Activated T-cell treated with anti-CD3 and anti-CD28 coated beads, Interleukin-2, amount 50 U/mL, for 1 hour (primary cell): ENCODE measurements around the gene C1QTNF8.

Experiments
- DNase-seq: peaks from one replicate; pipeline ENCODE4 v3.0.0-alpha.2; 2020

C1QTNF8 gene

DNA sequence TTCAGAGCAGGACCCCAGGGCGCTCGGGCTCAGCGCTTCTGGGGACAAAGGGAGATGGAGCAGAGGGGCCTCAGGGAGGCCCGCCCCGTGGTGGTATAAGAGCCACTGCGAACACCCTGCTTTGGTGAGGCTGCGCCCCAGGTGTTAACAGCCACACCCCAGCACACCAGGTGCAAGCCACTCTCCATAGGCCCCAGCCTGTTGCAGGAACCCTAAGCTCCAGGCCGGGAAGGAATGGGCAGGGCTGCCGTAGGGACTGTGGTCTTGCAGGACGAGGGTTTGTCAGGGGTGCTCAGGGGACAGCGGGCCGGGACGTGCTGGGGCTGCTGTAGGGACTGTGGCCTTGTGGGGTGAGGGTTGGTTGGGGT is 40.5 kb downstream of the C1QTNF8 start:
- DNase-seq, result no peak

DNA sequence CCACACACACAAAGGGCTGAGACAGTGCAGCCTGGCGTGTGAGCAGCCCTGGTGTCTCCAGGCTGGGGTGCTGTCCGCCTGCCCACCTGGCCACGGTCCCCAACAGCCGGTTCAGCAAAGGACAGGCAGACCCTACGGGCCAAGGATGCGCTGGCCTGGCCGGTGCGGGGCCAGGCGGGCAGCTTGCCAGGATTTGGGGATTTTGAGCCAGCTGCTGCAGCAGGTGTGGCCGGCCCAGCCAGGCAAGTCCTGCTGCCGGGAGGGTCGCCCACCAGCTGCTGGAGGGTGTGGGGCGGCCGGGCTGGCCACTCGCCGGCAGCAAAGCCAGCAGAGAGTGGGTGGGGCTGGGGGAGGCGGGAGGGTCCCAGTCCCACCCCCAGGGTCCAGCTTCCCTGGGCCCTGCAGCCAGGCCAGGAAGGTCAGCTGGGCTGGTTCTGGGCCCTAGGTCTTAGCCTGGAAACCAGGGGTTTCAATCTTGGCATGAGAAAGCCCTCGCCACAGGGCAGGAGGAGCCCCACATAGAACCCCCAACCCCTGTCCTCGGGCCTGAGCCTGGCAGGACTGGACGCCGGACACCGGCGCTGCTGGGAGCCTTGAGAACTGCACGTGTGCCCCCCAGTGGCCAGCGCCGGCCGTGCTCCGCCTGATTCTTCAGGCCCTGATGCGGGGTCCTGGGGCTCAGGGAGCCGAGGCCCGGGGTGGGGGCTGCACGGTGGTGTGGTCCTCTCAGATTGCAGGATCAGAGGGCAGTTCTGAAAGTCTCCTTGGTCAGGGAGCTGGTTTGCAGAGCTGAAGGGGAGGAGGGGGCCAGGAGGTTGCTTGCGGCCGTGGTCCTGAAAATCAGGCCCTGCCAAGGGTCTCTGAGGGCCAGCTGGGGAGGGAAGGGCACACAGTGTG is 41.1 kb downstream of the C1QTNF8 start:
- peak; percentile 52 for DNase-seq

DNA sequence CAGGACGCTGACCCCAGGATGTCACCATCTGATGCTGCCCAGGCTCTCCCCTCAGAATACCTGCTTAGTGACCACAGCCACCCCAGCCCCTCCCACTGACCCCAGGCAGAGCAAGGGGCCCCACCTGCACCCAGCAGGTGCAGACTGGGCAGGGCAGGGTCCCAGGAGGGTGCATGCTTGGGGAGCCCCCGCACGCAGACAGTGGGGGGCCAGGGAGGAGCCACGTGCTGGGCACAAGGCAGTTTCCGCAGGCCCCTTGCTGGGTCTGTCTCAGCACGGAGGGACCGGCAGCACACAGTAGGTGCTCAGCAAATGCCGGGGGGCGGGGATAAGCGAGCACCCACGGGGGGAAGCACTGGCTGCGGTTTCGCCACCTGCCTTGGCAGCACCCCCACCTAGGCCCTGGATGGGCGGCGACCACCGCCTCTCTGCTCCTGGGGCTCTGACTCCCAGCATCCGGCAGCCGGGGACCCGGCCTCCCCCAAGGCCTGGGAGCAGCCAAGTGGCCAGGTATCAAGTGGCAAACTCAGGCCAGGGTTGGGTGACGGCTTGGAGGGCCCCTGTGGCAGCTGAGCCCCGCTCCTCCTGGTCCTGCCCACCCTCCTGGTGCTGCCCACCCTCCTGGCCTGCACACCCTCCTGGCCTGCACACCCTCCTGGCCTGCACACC is 42.2 kb downstream of the C1QTNF8 start:
- no peak for DNase-seq

DNA sequence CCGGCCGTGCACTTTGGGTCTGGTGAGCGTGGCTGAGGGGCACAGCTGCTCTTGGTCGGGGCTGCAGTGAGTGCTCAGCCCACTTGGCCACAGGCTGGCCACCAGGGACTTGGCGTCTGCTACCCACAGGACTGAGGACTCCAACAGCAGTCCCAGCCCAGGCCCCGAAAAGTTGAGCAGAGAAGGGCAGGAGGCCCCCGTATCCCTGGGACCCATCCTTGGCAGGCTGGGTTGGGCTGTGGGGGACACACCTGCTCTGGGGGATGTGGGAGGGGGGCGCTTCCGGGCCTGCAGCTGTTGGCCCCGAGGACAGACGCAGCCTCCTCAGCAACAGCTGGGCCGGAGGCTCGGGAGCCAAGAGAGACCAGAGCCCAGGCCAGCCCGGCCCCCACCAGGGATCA is 42.9 kb downstream of the C1QTNF8 start:
- DNase-seq, result no peak

DNA sequence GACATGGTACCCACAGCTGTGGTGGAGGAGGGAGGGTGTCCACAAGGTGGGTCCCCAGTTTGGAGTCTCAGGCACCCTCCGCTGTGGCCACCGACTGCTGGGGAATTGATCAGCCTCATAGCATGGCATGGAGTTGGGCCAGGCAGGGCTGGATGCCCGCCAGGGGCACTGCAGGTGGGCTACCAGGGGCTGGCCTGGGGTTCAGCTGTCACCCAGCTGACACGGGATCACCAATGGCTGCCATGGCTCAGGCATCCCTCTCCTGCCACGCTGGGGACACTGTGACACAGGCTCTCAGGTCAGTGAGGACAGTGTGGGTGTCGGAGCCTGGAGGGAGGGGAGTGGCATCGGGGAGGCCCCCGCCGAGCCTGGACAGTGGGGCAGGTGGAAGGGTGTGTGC is 43.3 kb downstream of the C1QTNF8 start:
- no peak for DNase-seq

DNA sequence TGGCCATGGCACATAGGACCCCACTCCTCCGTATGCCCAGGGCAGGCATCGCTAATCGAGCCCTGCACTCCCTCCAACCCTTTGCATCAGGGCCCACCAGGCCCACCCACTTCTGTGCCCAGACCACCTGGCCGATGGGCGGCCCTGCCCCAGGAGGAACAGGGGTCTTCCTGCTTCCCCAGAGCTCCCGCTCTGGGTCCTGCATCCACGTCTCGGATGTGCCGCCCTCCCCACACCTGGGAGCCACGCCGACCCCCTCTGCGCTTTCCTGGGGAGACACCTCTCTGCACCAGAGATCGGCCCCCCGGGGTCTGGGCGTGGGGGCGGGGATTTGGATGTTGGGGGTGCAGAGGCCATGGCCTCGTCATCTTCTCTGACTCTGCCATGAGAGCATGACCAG is 44.6 kb downstream of the C1QTNF8 start:
- DNase-seq, result no peak

DNA sequence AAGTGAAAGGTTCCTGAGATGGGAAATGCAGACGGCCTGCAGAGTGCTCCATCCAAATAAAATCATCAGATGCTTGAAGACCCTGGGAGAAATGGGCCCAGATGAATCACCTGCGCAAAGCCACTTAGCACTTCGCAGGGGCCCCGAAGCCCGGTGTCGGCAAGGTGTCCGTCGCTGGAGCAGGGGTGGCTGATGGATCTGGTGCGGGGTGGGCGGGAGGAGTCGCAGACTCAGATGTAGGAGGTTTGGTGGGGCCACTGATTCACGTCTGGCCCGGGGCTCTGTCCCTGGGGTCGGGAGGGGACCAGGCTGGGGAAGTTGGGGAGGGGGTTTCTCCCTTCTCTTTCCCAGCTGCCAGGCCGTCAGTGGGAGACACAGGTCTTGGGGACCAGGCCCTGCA is 45.1 kb downstream of the C1QTNF8 start:
- DNase-seq, result no peak

DNA sequence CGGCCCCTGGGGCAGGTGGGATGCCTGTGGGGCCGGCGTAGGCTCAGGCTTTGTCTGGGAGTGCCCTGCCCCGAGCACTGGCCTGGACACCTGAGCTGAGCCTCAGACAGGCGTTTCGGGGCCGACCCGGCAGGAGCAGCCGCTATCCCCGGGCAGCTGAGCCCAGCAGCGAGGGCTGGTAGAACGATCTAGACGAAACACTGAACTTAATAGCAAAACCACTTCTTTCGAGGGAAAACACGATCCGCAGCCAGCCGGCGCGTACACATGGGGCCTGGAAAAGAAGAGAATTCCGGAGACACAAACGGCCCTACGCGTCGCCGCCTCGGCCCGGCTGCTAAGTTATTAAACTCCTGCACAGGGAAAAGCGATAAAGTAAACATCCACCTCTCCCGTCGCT is 45.5 kb downstream of the C1QTNF8 start:
- DNase-seq, result no peak

DNA sequence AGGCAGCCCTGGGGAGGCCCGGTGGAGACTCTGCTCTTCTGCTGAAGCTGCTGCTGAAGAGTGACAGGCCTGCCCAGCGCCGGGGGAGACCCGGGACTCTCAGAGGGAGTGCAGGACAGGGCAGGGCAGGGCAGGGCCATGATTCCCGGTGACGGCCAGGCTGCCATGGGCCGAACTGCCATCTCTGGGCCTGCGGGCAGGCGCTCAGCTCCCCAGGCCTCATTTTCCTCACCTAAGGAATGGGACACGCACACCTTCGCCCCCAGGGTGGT is 46.1 kb downstream of the C1QTNF8 start:
- no peak for DNase-seq

DNA sequence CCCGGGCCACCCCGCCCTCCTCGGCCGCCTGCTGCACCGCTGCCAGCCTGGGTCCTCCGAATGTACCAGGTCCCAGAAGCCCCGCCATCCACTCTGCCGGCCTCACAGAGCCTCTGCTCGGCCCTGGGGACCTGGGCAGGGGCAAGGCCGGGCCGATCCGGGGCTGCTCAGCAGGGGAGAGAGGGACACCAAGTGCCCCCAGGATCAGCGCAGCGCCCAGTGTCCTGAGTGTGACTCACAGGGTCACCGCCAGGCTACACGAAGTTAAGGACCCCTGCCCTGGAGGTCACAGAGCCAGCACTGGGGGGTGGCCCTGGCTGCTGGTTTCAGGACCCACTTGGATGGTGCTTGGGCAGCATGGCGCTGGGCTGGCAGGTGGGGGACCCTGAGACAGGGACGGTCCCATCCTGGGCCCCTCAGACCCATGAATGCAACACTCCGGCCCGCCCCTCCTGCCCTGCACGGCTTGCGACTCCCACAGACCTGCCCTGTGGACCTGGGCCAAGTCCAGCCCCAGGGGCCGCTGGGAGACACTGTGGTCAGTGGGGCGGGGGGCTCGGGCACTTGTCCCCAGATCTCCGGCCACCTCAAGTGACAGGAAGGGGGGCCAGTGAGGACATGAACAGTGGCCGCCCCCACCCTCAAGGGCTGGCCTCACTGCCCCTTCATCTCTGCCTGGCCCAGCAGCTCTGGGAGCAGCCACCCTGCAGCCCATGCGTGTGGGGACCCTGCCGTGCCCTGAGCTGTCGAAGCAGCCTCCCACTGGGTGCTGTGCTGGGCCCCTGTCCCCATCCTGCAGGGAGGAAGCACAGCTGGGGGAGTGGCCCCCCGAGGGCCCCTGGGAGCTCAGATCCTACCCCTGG is 46.7 kb downstream of the C1QTNF8 start:
- no peak for DNase-seq

DNA sequence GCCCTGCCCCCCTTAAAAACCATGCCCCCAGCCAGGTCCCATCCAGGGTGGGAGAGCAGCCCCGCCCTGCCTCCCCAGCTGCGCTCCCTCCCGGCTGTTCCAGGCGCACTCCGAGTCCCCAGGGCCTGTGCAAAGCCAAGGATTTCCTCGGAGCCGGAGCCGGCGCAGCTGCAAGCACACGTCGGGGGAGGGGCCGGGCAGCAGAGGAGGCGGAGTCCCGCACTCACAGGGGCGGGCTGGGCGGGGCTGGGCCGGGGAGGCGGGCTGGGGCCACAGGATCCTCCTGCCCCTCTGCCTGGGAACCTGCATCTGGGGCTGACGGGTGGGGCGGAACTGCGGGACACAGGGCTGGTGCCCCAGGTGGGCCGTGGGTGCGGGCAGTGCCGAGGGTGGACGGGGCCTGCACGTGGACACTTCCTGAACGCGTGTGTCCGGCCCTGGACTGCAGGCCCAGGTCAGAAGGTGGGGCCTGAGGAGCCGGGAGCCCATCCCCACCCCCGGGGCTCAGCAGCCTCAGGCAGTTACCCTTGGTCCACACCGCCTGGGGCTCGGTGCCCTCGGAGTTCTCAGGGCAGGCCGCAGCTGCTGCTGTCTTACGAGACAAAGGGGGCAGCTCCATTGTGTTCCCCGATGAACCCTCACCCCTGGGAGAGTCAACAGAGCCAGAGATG is 47.5 kb downstream of the C1QTNF8 start:
- DNase-seq, result no peak

DNA sequence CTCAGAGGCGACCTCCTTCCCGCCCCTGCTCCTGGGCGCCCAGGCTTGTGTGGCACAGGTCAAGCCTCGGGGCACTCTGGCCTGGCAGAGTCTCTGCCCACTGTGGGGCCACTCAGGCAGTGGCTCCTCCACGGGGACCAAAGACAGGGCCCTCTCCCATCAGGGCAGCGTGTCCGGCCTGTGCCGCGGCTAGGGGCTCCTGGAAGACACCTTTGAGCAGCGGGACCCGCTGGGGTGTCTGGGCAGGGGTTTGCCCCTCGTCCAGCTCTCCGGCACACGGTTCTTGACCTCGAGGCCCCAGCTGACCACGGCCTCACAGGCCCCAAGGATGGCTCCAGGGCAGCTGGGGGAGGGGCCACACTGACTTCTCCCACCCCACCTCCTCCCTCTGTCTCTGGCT is 48.2 kb downstream of the C1QTNF8 start:
- DNase-seq, result no peak

DNA sequence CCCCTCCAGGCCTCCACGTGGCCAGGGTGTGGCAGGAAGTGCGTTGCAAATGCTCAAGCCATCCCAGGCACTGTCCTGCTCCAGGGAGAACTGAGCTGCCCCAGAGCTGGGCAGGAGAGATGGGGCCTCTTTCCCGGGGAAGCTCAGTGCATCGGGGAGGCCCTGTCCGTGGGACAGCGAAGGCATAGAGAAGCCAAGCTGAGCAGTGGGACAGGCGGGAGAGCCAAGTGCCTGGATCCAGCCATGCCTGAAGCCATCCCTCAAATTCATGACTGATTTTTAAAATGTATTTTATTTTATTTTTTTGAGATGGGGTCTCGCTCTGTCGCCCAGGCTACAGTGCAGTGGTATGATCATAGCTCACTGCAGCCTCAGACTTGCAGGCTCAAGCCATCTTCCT is 48.9 kb downstream of the C1QTNF8 start:
- no peak for DNase-seq

DNA sequence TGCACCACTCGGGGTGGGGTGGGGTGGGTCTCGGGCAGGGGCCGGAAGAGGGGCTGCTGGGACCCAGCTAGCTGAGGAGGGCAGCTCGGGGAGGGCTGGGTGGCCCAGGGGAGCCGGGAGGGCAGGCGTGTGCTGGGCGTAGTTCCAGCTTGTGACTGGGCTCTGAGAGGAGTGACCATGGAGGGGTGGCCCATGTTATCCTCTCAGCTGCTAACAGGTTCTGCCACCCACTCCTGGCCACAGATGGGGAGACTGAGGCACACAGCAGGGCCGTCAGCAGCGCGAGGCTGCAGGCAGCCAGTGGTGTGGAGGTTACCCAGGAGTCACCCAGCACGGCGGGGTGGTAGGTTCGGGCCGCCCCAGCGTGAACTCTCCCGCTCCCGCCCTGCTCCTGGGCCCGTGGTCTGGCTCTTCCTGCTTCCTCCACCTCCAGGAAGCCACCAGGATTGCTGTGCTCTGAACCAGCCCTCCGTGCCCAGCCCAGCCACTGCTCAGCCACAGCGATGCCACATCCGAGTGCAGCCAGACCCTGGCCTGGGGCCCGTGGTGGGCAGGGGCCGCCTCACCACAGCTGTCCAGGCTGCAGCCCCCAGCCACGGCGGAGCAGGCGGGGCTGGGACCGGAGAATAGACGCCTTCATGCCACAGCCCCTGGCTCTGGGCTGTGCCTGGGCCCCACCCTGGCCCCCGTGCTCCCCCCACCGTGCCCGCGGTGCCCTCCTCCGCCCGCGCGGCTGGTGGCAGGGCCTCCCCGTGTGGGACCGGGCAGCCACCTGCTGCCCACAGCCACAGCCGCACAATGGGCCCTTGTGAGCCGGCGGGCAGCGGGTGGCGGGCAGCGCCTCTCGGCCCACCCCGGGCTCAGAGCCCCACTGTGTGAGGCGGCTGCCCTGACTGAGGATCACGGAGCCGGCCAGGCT is 49.8 kb downstream of the C1QTNF8 start:
- DNase-seq, result no peak

DNA sequence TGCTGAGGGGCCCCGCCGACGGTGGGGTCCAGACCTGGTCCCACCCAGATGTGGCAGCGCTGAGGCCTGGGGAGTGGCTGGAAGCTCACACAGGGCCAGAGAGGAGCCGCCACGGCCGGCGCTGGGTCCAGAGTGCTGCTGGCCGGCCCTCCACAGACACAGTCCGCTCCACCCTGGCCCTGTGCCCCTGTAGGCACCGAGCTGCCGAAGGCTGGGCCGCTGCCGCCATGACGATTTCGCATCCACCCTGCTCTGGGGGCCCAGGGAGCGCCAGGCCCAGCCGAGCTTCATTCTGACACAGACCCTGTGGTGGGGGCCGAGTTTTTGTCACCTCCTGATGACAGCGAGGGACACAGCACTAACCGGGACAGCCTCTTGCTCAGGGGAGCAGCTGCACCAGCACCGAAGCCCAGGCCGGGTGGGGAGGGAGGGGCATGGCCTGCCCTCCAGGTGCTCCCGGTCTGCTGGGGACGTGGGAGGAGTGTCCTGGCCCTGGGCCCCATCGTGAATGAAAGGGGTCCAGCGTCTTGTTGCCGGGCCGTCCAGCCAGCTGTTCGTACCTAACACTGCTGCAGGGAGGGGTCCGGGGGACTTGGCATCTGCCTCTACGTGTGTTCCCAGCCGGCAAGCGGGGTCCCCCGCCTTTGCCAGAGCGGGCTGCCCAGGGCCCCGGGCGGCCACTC is 50.6 kb downstream of the C1QTNF8 start:
- no peak for DNase-seq

DNA sequence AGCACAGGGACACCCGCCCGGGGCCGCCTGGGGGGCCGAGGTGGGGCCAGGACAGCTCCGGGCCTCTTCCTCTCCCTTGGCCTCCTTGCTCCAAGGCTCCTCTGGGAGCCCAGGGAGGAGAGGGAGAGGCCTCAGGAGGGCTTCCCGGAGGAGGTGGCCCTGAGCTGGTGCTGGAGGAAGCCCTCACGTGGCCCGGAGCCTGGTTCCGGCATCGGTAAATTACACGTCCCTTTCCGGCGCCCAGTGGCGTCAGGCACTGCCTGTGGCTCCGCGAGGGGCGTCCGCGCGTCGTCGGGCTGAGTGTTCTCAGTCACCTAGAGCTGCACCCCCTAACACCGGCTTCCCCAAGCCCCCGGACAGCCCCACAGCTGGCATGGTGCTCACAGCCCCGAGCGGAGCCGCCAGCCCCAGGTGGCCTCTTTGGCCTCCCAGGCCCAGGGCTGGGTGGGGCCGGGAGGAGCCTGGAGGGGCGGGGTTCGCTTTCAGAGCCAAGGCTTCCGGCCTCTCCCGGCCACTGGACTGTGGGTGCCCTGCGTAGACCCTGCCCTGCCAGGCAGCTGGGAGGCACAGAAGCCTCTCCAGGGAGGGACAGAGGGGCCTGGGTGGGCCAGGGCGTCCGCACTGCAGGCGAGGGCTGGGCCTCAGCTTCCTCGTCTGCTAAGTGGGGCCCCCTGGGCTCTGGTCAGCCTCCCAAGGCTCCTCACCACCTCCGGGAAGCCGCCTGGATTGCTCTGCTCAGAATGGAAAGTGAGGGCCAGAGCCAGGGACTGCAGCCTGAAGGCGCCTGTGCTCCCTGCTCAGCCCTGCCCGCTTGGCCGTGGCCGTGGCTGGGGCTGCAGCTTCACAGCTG is 51.4 kb downstream of the C1QTNF8 start:
- no peak for DNase-seq

DNA sequence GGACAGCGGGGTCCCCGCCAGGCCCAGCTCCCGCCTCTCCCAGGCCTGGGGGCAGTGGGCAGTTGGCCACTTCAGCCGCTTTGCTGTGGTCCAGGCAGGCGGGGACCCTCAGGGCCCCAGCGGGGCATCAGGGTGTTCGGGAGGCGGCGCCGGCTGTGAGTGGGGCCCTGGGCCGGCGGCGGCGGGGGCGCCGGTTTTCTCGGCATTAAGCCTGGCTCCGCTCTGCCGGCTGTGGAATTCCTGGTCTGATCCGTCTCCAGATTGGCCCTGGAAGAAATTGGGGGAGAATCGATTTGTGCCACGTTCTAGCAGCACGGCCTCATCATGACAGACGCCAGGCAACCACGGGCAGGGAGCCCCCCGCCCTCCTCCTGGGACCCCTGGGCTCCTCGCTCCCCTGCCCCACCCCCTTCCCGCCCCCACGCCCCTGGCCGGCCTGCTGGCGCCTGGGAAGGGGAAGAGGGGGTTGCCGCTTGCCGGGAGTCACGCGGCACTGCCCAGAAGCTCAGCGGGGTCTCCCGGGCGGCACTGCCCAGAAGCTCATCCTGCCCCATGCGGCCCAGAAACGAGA is 52.1 kb downstream of the C1QTNF8 start:
- DNase-seq, result no peak

DNA sequence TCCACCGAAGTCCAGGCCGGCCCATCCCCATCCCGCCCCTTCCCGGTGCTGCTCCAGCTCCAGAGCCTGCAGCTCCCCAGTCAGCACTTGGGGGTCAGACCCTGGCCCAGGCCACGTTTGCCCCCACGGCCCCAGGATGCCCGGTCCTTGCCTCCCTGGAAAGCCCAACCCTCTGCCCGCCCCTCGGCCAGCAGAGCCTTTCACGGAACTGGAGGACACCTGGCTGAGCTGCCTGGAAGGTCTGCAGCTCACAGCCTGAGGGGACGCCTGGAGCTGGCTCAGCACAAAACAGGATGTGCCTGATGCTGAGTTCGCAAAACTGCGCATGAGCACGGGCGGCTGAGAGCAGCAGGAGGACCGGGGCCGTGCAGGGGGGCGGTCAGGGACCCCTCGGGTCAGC is 53.2 kb downstream of the C1QTNF8 start:
- DNase-seq, result no peak

DNA sequence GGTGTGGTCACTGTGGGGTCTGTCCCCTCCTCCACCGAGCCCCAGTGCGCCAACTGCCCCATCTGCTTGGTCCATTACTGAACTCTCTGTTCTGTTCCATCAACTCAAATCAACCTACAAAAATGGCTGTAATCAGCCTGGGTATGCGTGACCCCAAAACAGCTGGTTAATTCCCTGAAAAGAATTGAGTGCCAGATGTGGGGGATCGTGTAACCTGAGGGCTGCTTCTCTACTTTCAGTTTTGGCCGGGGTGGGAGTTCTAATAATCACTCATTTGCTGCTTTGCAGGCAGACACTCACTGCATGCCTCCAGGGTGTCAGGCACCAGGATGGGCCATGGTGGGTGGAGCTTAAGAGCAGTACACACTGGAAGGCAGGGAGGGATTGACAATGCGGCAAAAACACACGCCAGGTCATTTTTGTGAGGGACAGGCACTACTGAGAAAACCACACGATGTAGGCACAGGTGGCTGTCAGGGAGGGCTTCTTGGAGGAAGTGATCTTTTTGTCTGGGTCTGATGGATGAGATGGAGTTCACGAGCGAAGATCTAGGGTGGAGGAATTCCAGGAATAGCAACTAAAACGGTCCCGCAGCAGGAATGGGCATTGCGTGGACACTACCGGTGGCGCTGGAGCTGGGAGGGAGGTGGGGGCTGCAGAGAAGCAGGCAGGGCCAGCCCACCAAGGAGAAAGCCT is 53.8 kb downstream of the C1QTNF8 start:
- DNase-seq, result no peak

DNA sequence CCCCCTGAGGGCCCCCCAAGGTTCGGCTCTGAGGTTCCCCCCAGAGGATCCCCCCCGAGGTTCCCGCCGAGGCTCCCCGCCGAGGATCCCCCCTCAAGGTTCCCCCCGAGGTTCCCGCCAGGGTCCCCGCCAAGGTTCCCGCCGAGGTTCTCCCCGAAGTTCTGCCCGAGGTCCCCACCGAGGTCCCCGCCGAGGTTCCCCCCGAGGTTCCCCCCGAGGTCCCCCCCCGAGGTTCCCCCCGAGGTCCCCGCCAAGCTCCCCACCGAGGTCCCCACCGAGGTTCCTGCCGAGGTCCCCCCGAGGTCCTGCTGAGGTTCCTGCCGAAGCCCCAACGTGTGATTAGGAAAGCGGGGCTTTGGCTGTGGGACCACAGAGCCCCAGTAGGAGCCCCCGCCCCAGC is 55.7 kb downstream of the C1QTNF8 start:
- DNase-seq, result no peak
